ENCODE results near the gene ITGB4.

Gene ITGB4

GRCh38 chr17:75777296-75777922 is 56.1 kb downstream of the ITGB4 start:
- no peak for TF ChIP-seq SIN3A (IDR thresholded peaks at IDR 0.05; ENCODE audit: borderline replicate concordance, insufficient read depth, low read length)
- no peak for TF ChIP-seq TAF1 (IDR thresholded peaks at IDR 0.05; ENCODE audit: borderline replicate concordance, insufficient read depth, low read length)
- no peak for TF ChIP-seq POLR2AphosphoS5 (IDR thresholded peaks at IDR 0.05; ENCODE audit: low read depth, low read length)
- TF ChIP-seq, protein P1, sequence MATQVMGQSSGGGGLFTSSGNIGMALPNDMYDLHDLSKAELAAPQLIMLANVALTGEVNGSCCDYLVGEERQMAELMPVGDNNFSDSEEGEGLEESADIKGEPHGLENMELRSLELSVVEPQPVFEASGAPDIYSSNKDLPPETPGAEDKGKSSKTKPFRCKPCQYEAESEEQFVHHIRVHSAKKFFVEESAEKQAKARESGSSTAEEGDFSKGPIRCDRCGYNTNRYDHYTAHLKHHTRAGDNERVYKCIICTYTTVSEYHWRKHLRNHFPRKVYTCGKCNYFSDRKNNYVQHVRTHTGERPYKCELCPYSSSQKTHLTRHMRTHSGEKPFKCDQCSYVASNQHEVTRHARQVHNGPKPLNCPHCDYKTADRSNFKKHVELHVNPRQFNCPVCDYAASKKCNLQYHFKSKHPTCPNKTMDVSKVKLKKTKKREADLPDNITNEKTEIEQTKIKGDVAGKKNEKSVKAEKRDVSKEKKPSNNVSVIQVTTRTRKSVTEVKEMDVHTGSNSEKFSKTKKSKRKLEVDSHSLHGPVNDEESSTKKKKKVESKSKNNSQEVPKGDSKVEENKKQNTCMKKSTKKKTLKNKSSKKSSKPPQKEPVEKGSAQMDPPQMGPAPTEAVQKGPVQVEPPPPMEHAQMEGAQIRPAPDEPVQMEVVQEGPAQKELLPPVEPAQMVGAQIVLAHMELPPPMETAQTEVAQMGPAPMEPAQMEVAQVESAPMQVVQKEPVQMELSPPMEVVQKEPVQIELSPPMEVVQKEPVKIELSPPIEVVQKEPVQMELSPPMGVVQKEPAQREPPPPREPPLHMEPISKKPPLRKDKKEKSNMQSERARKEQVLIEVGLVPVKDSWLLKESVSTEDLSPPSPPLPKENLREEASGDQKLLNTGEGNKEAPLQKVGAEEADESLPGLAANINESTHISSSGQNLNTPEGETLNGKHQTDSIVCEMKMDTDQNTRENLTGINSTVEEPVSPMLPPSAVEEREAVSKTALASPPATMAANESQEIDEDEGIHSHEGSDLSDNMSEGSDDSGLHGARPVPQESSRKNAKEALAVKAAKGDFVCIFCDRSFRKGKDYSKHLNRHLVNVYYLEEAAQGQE (IDR thresholded peaks at IDR 0.05; ENCODE audit: insufficient read depth in 1 of 2, low read depth in 2 of 2, low read length in 2 of 2) = no peak
- TF ChIP-seq FOXP2 (optimal IDR thresholded peaks at IDR 0.05; ENCODE audit: borderline replicate concordance, extremely low read depth, extremely low read length, insufficient read depth) = no peak

DNA sequence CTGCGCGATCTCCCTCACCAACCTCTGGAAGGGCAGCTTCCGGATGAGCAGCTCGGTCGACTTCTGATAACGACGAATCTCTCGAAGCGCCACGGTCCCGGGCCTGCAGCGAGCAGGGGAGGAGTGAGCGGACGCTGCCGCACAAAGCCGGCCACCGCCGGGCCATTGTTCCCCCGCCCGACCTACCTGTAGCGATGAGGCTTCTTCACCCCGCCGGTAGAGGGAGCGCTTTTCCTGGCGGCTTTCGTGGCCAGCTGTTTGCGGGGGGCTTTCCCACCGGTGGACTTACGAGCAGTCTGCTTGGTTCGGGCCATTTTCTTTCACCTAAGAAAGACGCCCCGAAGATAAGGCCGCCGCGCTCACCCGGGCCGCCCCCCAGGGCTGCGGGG is 57.6 kb downstream of the ITGB4 start:
- TF ChIP-seq TAF1 (IDR thresholded peaks at IDR 0.05; ENCODE audit: borderline replicate concordance, insufficient read depth, low read length) (no peak), POLR2AphosphoS5 (IDR thresholded peaks at IDR 0.05; ENCODE audit: low read depth, low read length) (no peak), FOXP2 (optimal IDR thresholded peaks at IDR 0.05; ENCODE audit: borderline replicate concordance, extremely low read depth, extremely low read length, insufficient read depth) (no peak), SIN3A (IDR thresholded peaks at IDR 0.05; ENCODE audit: borderline replicate concordance, insufficient read depth, low read length) (no peak)
- TF ChIP-seq, protein P1 (IDR thresholded peaks at IDR 0.05; ENCODE audit: insufficient read depth in 1 of 2, low read depth in 2 of 2, low read length in 2 of 2) = no peak

DNA sequence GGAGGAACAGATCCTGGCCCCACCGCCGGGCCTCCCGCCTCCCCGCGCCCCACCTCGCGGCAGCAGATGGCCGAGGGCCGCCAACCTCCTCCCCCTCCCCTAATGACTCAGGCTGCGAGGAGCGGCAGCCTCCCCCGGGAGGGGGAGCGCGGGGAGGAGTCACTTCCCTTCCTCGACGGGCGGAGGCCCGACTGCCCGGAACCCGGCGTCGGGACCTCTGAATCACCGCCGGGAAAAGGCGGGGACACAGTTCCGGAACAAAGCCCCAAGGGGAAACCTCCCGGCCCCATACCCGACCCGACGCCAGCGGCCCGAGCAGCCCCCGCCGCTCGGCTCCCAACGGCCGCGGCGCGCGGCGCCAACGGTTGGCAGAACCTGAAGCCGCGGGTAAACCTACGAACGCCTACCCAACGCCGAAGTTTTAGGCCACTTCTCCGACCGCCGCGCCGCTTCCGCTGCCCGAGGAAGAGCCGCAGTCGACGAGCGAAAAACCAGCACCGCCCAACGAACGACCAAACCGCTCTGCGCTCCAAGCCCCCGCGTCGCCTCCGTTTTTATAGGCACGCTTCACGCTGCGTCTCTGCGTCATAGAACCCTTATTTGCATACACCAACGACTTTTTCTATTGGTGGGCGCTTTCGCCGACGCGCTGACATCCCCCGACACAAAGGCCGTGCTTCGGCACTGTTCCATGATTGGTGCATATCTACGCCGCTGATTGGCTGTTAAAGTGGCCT is 58.2 kb downstream of the ITGB4 start:
- TF ChIP-seq POLR2AphosphoS5 (IDR thresholded peaks at IDR 0.05; ENCODE audit: low read depth, low read length) (peak; percentile 100), TAF1 (IDR thresholded peaks at IDR 0.05; ENCODE audit: borderline replicate concordance, insufficient read depth, low read length) (peak; percentile 99), FOXP2 (optimal IDR thresholded peaks at IDR 0.05; ENCODE audit: borderline replicate concordance, extremely low read depth, extremely low read length, insufficient read depth) (peak; percentile 79), SIN3A (IDR thresholded peaks at IDR 0.05; ENCODE audit: borderline replicate concordance, insufficient read depth, low read length) (peak; percentile 76; the same call in 1 of the 2 replicates)
- TF ChIP-seq, protein P1 (IDR thresholded peaks at IDR 0.05; ENCODE audit: insufficient read depth in 1 of 2, low read depth in 2 of 2, low read length in 2 of 2) = peak; percentile 55 to 68

GRCh38 chr17:75779987-75780889 is 59.0 kb downstream of the ITGB4 start:
- TF ChIP-seq POLR2AphosphoS5 (IDR thresholded peaks at IDR 0.05; ENCODE audit: low read depth, low read length) (no peak), FOXP2 (optimal IDR thresholded peaks at IDR 0.05; ENCODE audit: borderline replicate concordance, extremely low read depth, extremely low read length, insufficient read depth) (no peak), SIN3A (IDR thresholded peaks at IDR 0.05; ENCODE audit: borderline replicate concordance, insufficient read depth, low read length) (no peak)
- TF ChIP-seq, protein P1 (IDR thresholded peaks at IDR 0.05; ENCODE audit: insufficient read depth in 1 of 2, low read depth in 2 of 2, low read length in 2 of 2) = no peak
